HepG2 (cell line): ENCODE measurements around the gene TMEM97. TPM values are rescaled to one million over a fixed set of nuclear protein-coding genes. Genes with fewer than 3 reads are reported as not detected.

Experiments used
- ATAC-seq: fragments of 200-7000 bp; cut with Tn5 transposase; 3 replicates; pipeline ENCODE4 v1.9.1; 2020; ENCODE audit warnings: mild to moderate bottlenecking, moderate library complexity
- BruUV-seq: library from RNA; stranded (reverse); fragments of 400-500 nt; replicated peaks from 2 replicates; lab custom pipeline; 2021; lab: Mats Ljungman, UMichigan
- CTCF ChIA-PET: fragments of 300-600 bp; formaldehyde crosslinking; extraction: SDS; loops from one replicate; lab custom pipeline; 2021; ENCODE audit warnings: low total read pairs, inconsistent platforms, low intra/inter-chr PET ratio; lab: Yijun Ruan, JAX
- POLR2A ChIA-PET: fragments of 350-600 bp; sonication (Branson Sonifier 250); formaldehyde crosslinking; loops from one replicate; lab custom pipeline; 2020; ENCODE audit warnings: antibody characterized with exemption, inconsistent platforms; lab: Yijun Ruan, JAX
- DNase-seq: peaks from one replicate; pipeline ENCODE4 v3.0.0-alpha.2; 2015; ENCODE audit warnings: low spot score
- FAIRE-seq: peaks from 3 replicates; lab custom pipeline; 2011; peaks lifted over from hg19 to GRCh38; lab: Jason Lieb, UNC
- H2AFZ ChIP-seq: one replicate; pipeline ENCODE4 v1.6.1; 2011; ENCODE audit warnings: low read length, inconsistent platforms
- H3K27ac ChIP-seq: fragments of 300-600 bp; 3 replicates; pipeline ENCODE4 v1.8.0; 2011; ENCODE audit warnings: mixed run types, mild to moderate bottlenecking, mixed read lengths, low read length, inconsistent platforms; ENCODE audit not compliant: insufficient read depth; ENCODE audit errors: extremely low read length
- H3K27me3 ChIP-seq, 2 experiments: fragments of 200-600 bp in 1 of 2; 2 replicates in 1 of 2; 3 replicates in 1 of 2; pipeline versions ENCODE4 v1.6.0 to v1.8.0; 2011; ENCODE audit warnings: low read length in 2 of 2, mild to moderate bottlenecking in 2 of 2, moderate library complexity in 2 of 2, inconsistent platforms in 1 of 2; ENCODE audit not compliant: insufficient read depth in 2 of 2, control insufficient read depth in 1 of 2
- H3K36me3 ChIP-seq, 2 experiments: fragments of 200-600 bp in 1 of 2; replicated peaks in 1 of 2; 2 replicates in 1 of 2; 3 replicates in 1 of 2; pipeline versions ENCODE4 v1.5.1 to v1.8.0; 2011; ENCODE audit warnings: low read length in 2 of 2, inconsistent platforms in 1 of 2; ENCODE audit not compliant: insufficient read depth in 2 of 2, control insufficient read depth in 1 of 2
- H3K4me1 ChIP-seq: 2 replicates; pipeline ENCODE4 v1.5.1; 2012; ENCODE audit warnings: low read length, inconsistent platforms; ENCODE audit not compliant: insufficient read depth
- H3K4me2 ChIP-seq: 2 replicates; pipeline ENCODE4 v1.6.0; 2011; ENCODE audit warnings: low read depth, low read length, inconsistent platforms
- H3K4me3 ChIP-seq, 3 experiments: fragments of 200-600 bp in 1 of 3; sonication (generic), shearing (Covaris generic) in 1 of 3; replicated peaks in 1 of 3; 2 replicates each; pipeline ENCODE4 v1.5.1; 2011 to 2016; ENCODE audit warnings: low read length in 3 of 3, inconsistent platforms in 2 of 3, low read depth in 2 of 3, mild to moderate bottlenecking in 2 of 3, control low read depth in 1 of 3, mixed read lengths in 1 of 3; ENCODE audit not compliant: insufficient read depth in 1 of 3
- H3K79me2 ChIP-seq: one replicate; pipeline ENCODE4 v1.6.1; 2011; ENCODE audit warnings: low read length, inconsistent platforms; ENCODE audit not compliant: insufficient read depth
- H3K9ac ChIP-seq: 2 replicates; pipeline ENCODE4 v1.6.0; 2011; ENCODE audit warnings: mild to moderate bottlenecking, low read depth, low read length, inconsistent platforms; ENCODE audit not compliant: insufficient read depth
- H3K9me3 ChIP-seq: 2 replicates; pipeline ENCODE4 v1.5.1; 2012; ENCODE audit warnings: mild to moderate bottlenecking, low read length
- H4K20me1 ChIP-seq: 2 replicates; pipeline ENCODE4 v1.6.0; 2011; ENCODE audit warnings: inconsistent platforms, mild to moderate bottlenecking, low read length, moderate library complexity; ENCODE audit not compliant: insufficient read depth
- BORCS8-MEF2B ChIP-seq: sonication (generic); formaldehyde crosslinking; IDR thresholded peaks from 2 replicates; pipeline ENCODE4 v1.8.0; 2022; ENCODE audit warnings: mild to moderate bottlenecking, missing genetic modification reagents
- BRD4 ChIP-seq: sonication (generic); formaldehyde crosslinking; IDR thresholded peaks from 2 replicates; pipeline ENCODE4 v1.4.0; 2020; ENCODE audit warnings: missing genetic modification reagents
- CHCHD3 ChIP-seq: sonication (generic); formaldehyde crosslinking; IDR thresholded peaks from 2 replicates; pipeline ENCODE4 v1.8.0; 2022; ENCODE audit warnings: mild to moderate bottlenecking, missing genetic modification reagents, moderate library complexity
- CHD4 ChIP-seq: fragments of 200-600 bp; sonication (generic); IDR thresholded peaks from 2 replicates; pipeline ENCODE4 v1.7.0; 2017; ENCODE audit warnings: mild to moderate bottlenecking, low read length, borderline replicate concordance
- FOXC1 ChIP-seq: sonication (generic); formaldehyde crosslinking; IDR thresholded peaks from 2 replicates; pipeline ENCODE4 v1.8.0; 2022; ENCODE audit warnings: mild to moderate bottlenecking, missing genetic modification reagents, borderline replicate concordance
- GATAD2A ChIP-seq: IDR thresholded peaks from 2 replicates; pipeline ENCODE4 v1.6.1; 2016
- HNRNPL ChIP-seq: fragments of 200-400 bp; formaldehyde crosslinking; IDR thresholded peaks from 2 replicates; pipeline ENCODE4 v1.6.1; 2017; ENCODE audit warnings: mild to moderate bottlenecking, low read depth, low read length
- NRL ChIP-seq: sonication (generic); formaldehyde crosslinking; IDR thresholded peaks from 2 replicates; pipeline ENCODE4 v1.5.0; 2020; ENCODE audit warnings: missing genetic modification reagents, mild to moderate bottlenecking, moderate library complexity, borderline replicate concordance
- RBM39 ChIP-seq: fragments of 200-400 bp; formaldehyde crosslinking; IDR thresholded peaks from one replicate; pipeline ENCODE4 v1.6.1; 2018; ENCODE audit warnings: antibody characterized with exemption, mild to moderate bottlenecking, low read depth, low read length; ENCODE audit not compliant: poor library complexity, severe bottlenecking
- ZNF367 ChIP-seq: sonication (generic); formaldehyde crosslinking; IDR thresholded peaks from 2 replicates; pipeline ENCODE4 v1.4.0; 2020; ENCODE audit warnings: missing genetic modification reagents, borderline replicate concordance
- ZNF619 ChIP-seq: sonication (generic); formaldehyde crosslinking; IDR thresholded peaks from 2 replicates; pipeline ENCODE4 v1.4.0; 2020; ENCODE audit warnings: mild to moderate bottlenecking, missing genetic modification reagents
- ZNF768 ChIP-seq: sonication (generic); formaldehyde crosslinking; IDR thresholded peaks from 2 replicates; pipeline ENCODE4 v1.4.0; 2020; ENCODE audit warnings: missing genetic modification reagents
- WGBS: methylation state at CpG from one replicate; pipeline ENCODE4 v1.1.6; 2017; ENCODE audit warnings: low lambda C conversion rate; 5-methylcytosine and 5-hydroxymethylcytosine counted together
- in situ Hi-C: cut with HindIII; loops from 2 replicates; pipeline ENCODE4 v1.10.0; 2017; ENCODE audit warnings: low pct_unique_long_range_greater_than_20kb; ENCODE audit not compliant: extremely low pct_ligation_motif_present
- intact Hi-C: fragments of 100-400 bp; cut with micrococcal nuclease; formaldehyde crosslinking; loops from one replicate; pipeline ENCODE4 v1.10.0; 2022; ENCODE audit not compliant: unreplicated experiment
- polyA plus RNA-seq, 8 experiments: library from polyadenylated mRNA; depleted of rRNA in 3 of 8; stranded (reverse) in 7 of 8; unstranded in 1 of 8; fragments of >200 nt; fragmentation: Illumina TruSeq in 4 of 8; extraction: Trizol in 4 of 8; gene quantifications; 2 replicates each; pipeline versions ENCODE4 v1.2.1 to v1.2.3, GENCODE V29; 2011 to 2016; ENCODE audit warnings: low read depth in 4 of 8, missing spikeins in 1 of 8, mixed read lengths in 1 of 8; ENCODE audit not compliant: insufficient read depth in 1 of 8
- total RNA-seq, 5 experiments: library from RNA; depleted of rRNA; stranded (reverse); fragments of >200 nt; fragmentation: Illumina TruSeq; extraction: Trizol; gene quantifications; 2 replicates each; pipeline ENCODE4 v1.2.3, GENCODE V29; 2016; ENCODE audit warnings: low read depth in 1 of 5
- TF ChIP-seq, protein P1 (sequence below): sonication (generic); formaldehyde crosslinking; IDR thresholded peaks from 2 replicates; pipeline ENCODE4 v1.5.0; 2020; ENCODE audit warnings: missing genetic modification reagents
- TF ChIP-seq, protein P2 (sequence below): sonication (generic); formaldehyde crosslinking; IDR thresholded peaks from 2 replicates; pipeline ENCODE4 v1.4.0; 2020; ENCODE audit warnings: mild to moderate bottlenecking, missing genetic modification reagents
- TF ChIP-seq, protein P3 (sequence below): sonication (generic); formaldehyde crosslinking; IDR thresholded peaks from 2 replicates; pipeline ENCODE4 v1.4.0; 2020; ENCODE audit warnings: missing genetic modification reagents
- TF ChIP-seq, protein P4 (sequence below): sonication (generic); formaldehyde crosslinking; IDR thresholded peaks from 2 replicates; pipeline ENCODE4 v1.4.0; 2020; ENCODE audit warnings: missing genetic modification reagents
- TF ChIP-seq, protein P5 (sequence below): sonication (generic); formaldehyde crosslinking; IDR thresholded peaks from 2 replicates; pipeline ENCODE4 v1.8.0; 2022; ENCODE audit warnings: missing genetic modification reagents, mild to moderate bottlenecking, borderline replicate concordance

Gene TMEM97
- total and polyA plus RNA-seq, 2 of the 13 experiments (the other 11 are each of a cell fraction or from before 2014, with no cell fraction given) = 69.6 to 137 TPM

DNA sequence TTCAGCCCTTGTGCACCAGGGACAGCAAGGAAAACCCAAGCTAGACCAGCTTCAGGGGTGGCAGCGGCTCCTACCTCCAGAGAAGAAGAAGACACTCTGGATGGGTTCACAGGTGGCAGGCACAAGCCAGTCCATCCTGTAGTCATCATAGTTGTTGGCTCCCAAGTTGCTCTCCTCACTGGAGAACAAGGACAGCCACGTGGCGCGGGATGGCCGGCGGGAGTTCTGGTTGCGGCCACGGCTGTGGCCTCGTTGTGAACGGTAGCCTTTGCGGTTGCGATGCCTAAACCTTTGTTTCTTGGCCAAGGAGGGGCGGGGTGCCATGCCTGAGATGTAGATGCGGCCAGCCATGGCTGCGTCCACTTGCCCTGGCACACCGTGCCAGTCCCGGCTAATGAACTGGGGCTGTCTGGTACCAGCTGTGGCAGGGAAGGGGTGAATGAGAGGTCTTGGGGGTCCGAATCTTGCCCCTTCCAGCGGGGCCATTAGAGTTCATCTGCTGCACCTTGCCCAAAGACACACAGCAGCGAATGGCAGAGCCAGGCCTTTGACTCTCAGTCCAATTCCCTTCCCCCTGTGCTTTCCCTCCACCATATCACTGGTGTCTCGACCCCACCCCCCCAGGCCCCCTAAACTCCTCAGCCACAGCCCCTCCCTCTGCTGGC lies 48.8 kb downstream of the TMEM97 start:
- ChIA-PET POLR2A (interaction anchor here (0.5 to 8.3 kb wide), 17 partner anchors 11 to 113 kb away, joined by 3 to 183 read pairs (median 6); partner anchors contain the start of genes IFT20, POLDIP2, SLC46A1 and TMEM97), CTCF (no interaction called here)
- H3K4me2 ChIP-seq = peak overlapping the region; percentile 96
- no peaks in the 10 kb centered on the region for H3K9me3 ChIP-seq
- H3K4me1 ChIP-seq = peaks cover 52% of the 10 kb centered on the region
- H3K79me2 ChIP-seq = peaks cover 7% of the 10 kb centered on the region
- DNase-seq (no peak), FAIRE-seq (no peak), ATAC-seq (no peak)
- intact Hi-C loops = no loop called here
- 80% methylated on average over 19 of the region's 21 CpGs for WGBS
- 0 out of 2 replicates have a peak overlapping the region, but pooled peaks have one; percentile 24 for H3K9ac ChIP-seq
- peaks cover 2 to 14% of the 10 kb centered on the region in 2 experiments; a peak in 4 of 5 replicates for H3K36me3 ChIP-seq
- H4K20me1 ChIP-seq = no peaks in the 10 kb centered on the region
- H2AFZ ChIP-seq = no peak overlapping the region
- peak overlapping the region; percentile 92 for H3K27ac ChIP-seq
- H3K4me3 ChIP-seq = peak overlapping the region in 1 of 3 experiments; percentile 77; a peak in 1 of 6 replicates
- no peaks in the 10 kb centered on the region for H3K27me3 ChIP-seq
- BruUV-seq = no TSS peak
- in situ Hi-C loops = no loop called here
- TF ChIP-seq NRL (CRISPR knock-in tag) (0 out of 2 replicates have a peak, but pooled peaks have one; percentile 34), BRD4 (CRISPR knock-in tag) (0 out of 2 replicates have a peak, but pooled peaks have one; percentile 13), RBM39 (peak; percentile 36), ZNF768 (peak; percentile 40; the same call in 1 of the 2 replicates), FOXC1 (0 out of 2 replicates have a peak, but pooled peaks have one; percentile 14), ZNF367 (CRISPR knock-in tag) (no peak), CHCHD3 (CRISPR knock-in tag) (0 out of 2 replicates have a peak, but pooled peaks have one; percentile 74), BORCS8-MEF2B (CRISPR knock-in tag) (0 out of 2 replicates have a peak, but pooled peaks have one; percentile 74), GATAD2A (CRISPR knock-in tag) (no peak), ZNF619 (no peak), HNRNPL (peak; percentile 61; the same call in 1 of the 2 replicates), CHD4 (0 out of 2 replicates have a peak, but pooled peaks have one; percentile 9)
- TF ChIP-seq, protein P1, sequence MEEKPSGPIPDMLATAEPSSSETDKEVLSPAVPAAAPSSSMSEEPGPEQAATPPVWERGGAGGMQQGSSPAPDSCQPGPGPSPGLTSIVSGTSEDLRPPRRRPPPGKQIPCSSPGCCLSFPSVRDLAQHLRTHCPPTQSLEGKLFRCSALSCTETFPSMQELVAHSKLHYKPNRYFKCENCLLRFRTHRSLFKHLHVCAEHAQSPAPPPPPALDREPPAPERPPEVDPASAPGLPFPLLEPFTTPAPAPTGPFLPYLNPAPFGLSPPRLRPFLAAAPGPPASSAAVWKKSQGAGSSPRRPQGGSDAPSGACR = 0 out of 2 replicates have a peak, but pooled peaks have one; percentile 19
- TF ChIP-seq, protein P2, sequence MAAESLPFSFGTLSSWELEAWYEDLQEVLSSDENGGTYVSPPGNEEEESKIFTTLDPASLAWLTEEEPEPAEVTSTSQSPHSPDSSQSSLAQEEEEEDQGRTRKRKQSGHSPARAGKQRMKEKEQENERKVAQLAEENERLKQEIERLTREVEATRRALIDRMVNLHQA (CRISPR knock-in tag) = no peak
- TF ChIP-seq, protein P3, sequence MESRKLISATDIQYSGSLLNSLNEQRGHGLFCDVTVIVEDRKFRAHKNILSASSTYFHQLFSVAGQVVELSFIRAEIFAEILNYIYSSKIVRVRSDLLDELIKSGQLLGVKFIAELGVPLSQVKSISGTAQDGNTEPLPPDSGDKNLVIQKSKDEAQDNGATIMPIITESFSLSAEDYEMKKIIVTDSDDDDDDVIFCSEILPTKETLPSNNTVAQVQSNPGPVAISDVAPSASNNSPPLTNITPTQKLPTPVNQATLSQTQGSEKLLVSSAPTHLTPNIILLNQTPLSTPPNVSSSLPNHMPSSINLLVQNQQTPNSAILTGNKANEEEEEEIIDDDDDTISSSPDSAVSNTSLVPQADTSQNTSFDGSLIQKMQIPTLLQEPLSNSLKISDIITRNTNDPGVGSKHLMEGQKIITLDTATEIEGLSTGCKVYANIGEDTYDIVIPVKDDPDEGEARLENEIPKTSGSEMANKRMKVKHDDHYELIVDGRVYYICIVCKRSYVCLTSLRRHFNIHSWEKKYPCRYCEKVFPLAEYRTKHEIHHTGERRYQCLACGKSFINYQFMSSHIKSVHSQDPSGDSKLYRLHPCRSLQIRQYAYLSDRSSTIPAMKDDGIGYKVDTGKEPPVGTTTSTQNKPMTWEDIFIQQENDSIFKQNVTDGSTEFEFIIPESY (CRISPR knock-in tag) = peak; percentile 64; the same call in 1 of the 2 replicates
- TF ChIP-seq, protein P4, sequence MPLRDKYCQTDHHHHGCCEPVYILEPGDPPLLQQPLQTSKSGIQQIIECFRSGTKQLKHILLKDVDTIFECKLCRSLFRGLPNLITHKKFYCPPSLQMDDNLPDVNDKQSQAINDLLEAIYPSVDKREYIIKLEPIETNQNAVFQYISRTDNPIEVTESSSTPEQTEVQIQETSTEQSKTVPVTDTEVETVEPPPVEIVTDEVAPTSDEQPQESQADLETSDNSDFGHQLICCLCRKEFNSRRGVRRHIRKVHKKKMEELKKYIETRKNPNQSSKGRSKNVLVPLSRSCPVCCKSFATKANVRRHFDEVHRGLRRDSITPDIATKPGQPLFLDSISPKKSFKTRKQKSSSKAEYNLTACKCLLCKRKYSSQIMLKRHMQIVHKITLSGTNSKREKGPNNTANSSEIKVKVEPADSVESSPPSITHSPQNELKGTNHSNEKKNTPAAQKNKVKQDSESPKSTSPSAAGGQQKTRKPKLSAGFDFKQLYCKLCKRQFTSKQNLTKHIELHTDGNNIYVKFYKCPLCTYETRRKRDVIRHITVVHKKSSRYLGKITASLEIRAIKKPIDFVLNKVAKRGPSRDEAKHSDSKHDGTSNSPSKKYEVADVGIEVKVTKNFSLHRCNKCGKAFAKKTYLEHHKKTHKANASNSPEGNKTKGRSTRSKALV (CRISPR knock-in tag) = no peak
- TF ChIP-seq, protein P5, sequence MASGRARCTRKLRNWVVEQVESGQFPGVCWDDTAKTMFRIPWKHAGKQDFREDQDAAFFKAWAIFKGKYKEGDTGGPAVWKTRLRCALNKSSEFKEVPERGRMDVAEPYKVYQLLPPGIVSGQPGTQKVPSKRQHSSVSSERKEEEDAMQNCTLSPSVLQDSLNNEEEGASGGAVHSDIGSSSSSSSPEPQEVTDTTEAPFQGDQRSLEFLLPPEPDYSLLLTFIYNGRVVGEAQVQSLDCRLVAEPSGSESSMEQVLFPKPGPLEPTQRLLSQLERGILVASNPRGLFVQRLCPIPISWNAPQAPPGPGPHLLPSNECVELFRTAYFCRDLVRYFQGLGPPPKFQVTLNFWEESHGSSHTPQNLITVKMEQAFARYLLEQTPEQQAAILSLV (CRISPR knock-in tag) = 0 out of 2 replicates have a peak, but pooled peaks have one; percentile 39
